ENCODE measurements around the gene VRK1.

VRK1 gene

GRCh38 chr14:96839251-96839650, 42.1 kb downstream of the VRK1 start:
- H3K27me3 ChIP-seq (ENCODE audit: insufficient read depth, poor library complexity, severe bottlenecking): no peaks in the 10 kb centered on the region
- TF ChIP-seq SPI1 (IDR thresholded peaks at IDR 0.05; ENCODE audit: borderline replicate concordance, low read depth) (no peak), GABPA (IDR thresholded peaks at IDR 0.05; ENCODE audit: low read depth) (no peak), CTCF (IDR thresholded peaks at IDR 0.05; ENCODE audit: insufficient read depth, low read length) (no peak), REST (IDR thresholded peaks at IDR 0.05; ENCODE audit: insufficient replicate concordance, low read depth) (no peak), POLR2AphosphoS5 (IDR thresholded peaks at IDR 0.05; ENCODE audit: low read depth) (no peak)
- H3K27ac ChIP-seq (replicated peaks): no peak overlapping the region
- no peak for DNase-seq (ENCODE audit: low read depth in 1 of 2, low spot score in 1 of 2)
- no peak overlapping the region for H3K4me3 ChIP-seq (replicated peaks; ENCODE audit: insufficient read depth, low read length)

- no peak for TF ChIP-seq POLR2AphosphoS5 (IDR thresholded peaks at IDR 0.05; ENCODE audit: low read depth)
- TF ChIP-seq SPI1 (IDR thresholded peaks at IDR 0.05; ENCODE audit: borderline replicate concordance, low read depth): no peak
- TF ChIP-seq GABPA (IDR thresholded peaks at IDR 0.05; ENCODE audit: low read depth): no peak
- TF ChIP-seq CTCF (IDR thresholded peaks at IDR 0.05; ENCODE audit: insufficient read depth, low read length): no peak
- no peak for TF ChIP-seq REST (IDR thresholded peaks at IDR 0.05; ENCODE audit: insufficient replicate concordance, low read depth)
- no peak overlapping the region for H3K27ac ChIP-seq (replicated peaks)
- DNase-seq (ENCODE audit: low read depth in 1 of 2, low spot score in 1 of 2): no peak
- H3K27me3 ChIP-seq (ENCODE audit: insufficient read depth, poor library complexity, severe bottlenecking): no peaks in the 10 kb centered on the region
- H3K4me3 ChIP-seq (replicated peaks; ENCODE audit: insufficient read depth, low read length): no peak overlapping the region
These were observed 46.0 kb downstream of the VRK1 start for GRCh38 chr14:96843137-96843536.

- Histone ChIP-seq H3K4me3 (replicated peaks; ENCODE audit: insufficient read depth, low read length) (no peak overlapping the region), H3K27me3 (ENCODE audit: insufficient read depth, poor library complexity, severe bottlenecking) (no peaks in the 10 kb centered on the region), H3K27ac (replicated peaks) (no peak overlapping the region)
- TF ChIP-seq REST (IDR thresholded peaks at IDR 0.05; ENCODE audit: insufficient replicate concordance, low read depth): no peak
- TF ChIP-seq SPI1 (IDR thresholded peaks at IDR 0.05; ENCODE audit: borderline replicate concordance, low read depth): no peak
- no peak for TF ChIP-seq CTCF (IDR thresholded peaks at IDR 0.05; ENCODE audit: insufficient read depth, low read length)
- TF ChIP-seq POLR2AphosphoS5 (IDR thresholded peaks at IDR 0.05; ENCODE audit: low read depth): no peak
- no peak for TF ChIP-seq GABPA (IDR thresholded peaks at IDR 0.05; ENCODE audit: low read depth)
- DNase-seq (ENCODE audit: low read depth in 1 of 2, low spot score in 1 of 2): no peak
These were observed 47.8 kb downstream of the VRK1 start for GRCh38 chr14:96844857-96845570.

All from HL-60 (cell line).